HEK293 (cell line): ENCODE data around the gene TAF8.

ENCODE experiments used
- FEZF1 ChIP-seq: fragments of 450-650 bp; formaldehyde crosslinking; IDR thresholded peaks from 2 replicates; pipeline ENCODE4 v1.5.1; 2016; ENCODE audit warnings: missing biosample characterization, missing genetic modification characterization
- GLIS1 ChIP-seq: fragments of 450-650 bp; formaldehyde crosslinking; IDR thresholded peaks from 2 replicates; pipeline ENCODE4 v1.5.1; 2016; ENCODE audit warnings: missing biosample characterization, missing genetic modification characterization
- GLIS2 ChIP-seq: fragments of 450-650 bp; formaldehyde crosslinking; IDR thresholded peaks from 2 replicates; pipeline ENCODE4 v1.5.1; 2016; ENCODE audit warnings: missing biosample characterization, missing genetic modification characterization
- HOXA7 ChIP-seq: sonication (generic); formaldehyde crosslinking; IDR thresholded peaks from 2 replicates; pipeline ENCODE4 v1.8.1; 2022; ENCODE audit warnings: missing genetic modification reagents, borderline replicate concordance
- MYNN ChIP-seq: fragments of 450-650 bp; formaldehyde crosslinking; IDR thresholded peaks from 2 replicates; pipeline ENCODE4 v1.5.1; 2016; ENCODE audit warnings: missing biosample characterization, missing genetic modification characterization, borderline replicate concordance
- MZF1 ChIP-seq: fragments of 450-650 bp; formaldehyde crosslinking; IDR thresholded peaks from 2 replicates; pipeline ENCODE4 v1.5.1; 2017; ENCODE audit warnings: missing biosample characterization, missing genetic modification characterization, borderline replicate concordance
- SCRT2 ChIP-seq: fragments of 450-650 bp; formaldehyde crosslinking; IDR thresholded peaks from 2 replicates; pipeline ENCODE4 v1.5.1; 2016; ENCODE audit warnings: missing biosample characterization, missing genetic modification characterization
- YY2 ChIP-seq: fragments of 450-650 bp; formaldehyde crosslinking; IDR thresholded peaks from 2 replicates; pipeline ENCODE4 v1.5.1; 2016; ENCODE audit warnings: missing biosample characterization, missing genetic modification characterization
- ZFHX2 ChIP-seq: fragments of 450-650 bp; formaldehyde crosslinking; conservative IDR thresholded peaks from 2 replicates; pipeline ENCODE4 v1.5.1; 2016; ENCODE audit warnings: missing biosample characterization, missing genetic modification characterization
- ZNF10 ChIP-seq: fragments of 450-650 bp; formaldehyde crosslinking; IDR thresholded peaks from 2 replicates; pipeline ENCODE4 v1.5.1; 2017; ENCODE audit warnings: missing biosample characterization, missing genetic modification characterization
- ZNF184 ChIP-seq: fragments of 450-650 bp; IDR thresholded peaks from 2 replicates; pipeline ENCODE4 v1.5.1; 2018; ENCODE audit warnings: missing biosample characterization, mild to moderate bottlenecking, missing genetic modification characterization
- ZNF211 ChIP-seq: fragments of 450-650 bp; formaldehyde crosslinking; IDR thresholded peaks from 2 replicates; pipeline ENCODE4 v1.5.1; 2016; ENCODE audit warnings: low read depth, missing biosample characterization, missing genetic modification characterization
- ZNF266 ChIP-seq: fragments of 450-650 bp; formaldehyde crosslinking; IDR thresholded peaks from 2 replicates; pipeline ENCODE4 v1.5.1; 2016; ENCODE audit warnings: missing biosample characterization, missing genetic modification characterization, low read depth
- ZNF324 ChIP-seq: fragments of 450-650 bp; formaldehyde crosslinking; IDR thresholded peaks from 2 replicates; pipeline ENCODE4 v1.5.1; 2016; ENCODE audit warnings: missing biosample characterization, missing genetic modification characterization
- ZNF366 ChIP-seq: fragments of 450-650 bp; formaldehyde crosslinking; conservative IDR thresholded peaks from 2 replicates; pipeline ENCODE4 v1.5.1; 2016; ENCODE audit warnings: missing biosample characterization, missing genetic modification characterization
- ZNF394 ChIP-seq: fragments of 450-650 bp; formaldehyde crosslinking; IDR thresholded peaks from 2 replicates; pipeline ENCODE4 v1.5.1; 2016; ENCODE audit warnings: missing biosample characterization, missing genetic modification characterization, mild to moderate bottlenecking, moderate library complexity, borderline replicate concordance
- ZNF416 ChIP-seq: fragments of 450-650 bp; formaldehyde crosslinking; IDR thresholded peaks from 2 replicates; pipeline ENCODE4 v1.5.1; 2016; ENCODE audit warnings: missing biosample characterization, missing genetic modification characterization
- ZNF423 ChIP-seq: fragments of 450-650 bp; formaldehyde crosslinking; IDR thresholded peaks from 2 replicates; pipeline ENCODE4 v1.5.1; 2016; ENCODE audit warnings: missing biosample characterization, missing genetic modification characterization
- ZNF548 ChIP-seq: fragments of 450-650 bp; formaldehyde crosslinking; IDR thresholded peaks from 2 replicates; pipeline ENCODE4 v1.5.1; 2016; ENCODE audit warnings: missing biosample characterization, missing genetic modification characterization
- TF ChIP-seq, protein P1 (sequence below): fragments of 450-650 bp; formaldehyde crosslinking; IDR thresholded peaks from 2 replicates; pipeline ENCODE4 v1.5.1; 2016; ENCODE audit warnings: missing biosample characterization, missing genetic modification characterization
- TF ChIP-seq, protein P2 (sequence below): fragments of 450-650 bp; formaldehyde crosslinking; IDR thresholded peaks from 2 replicates; pipeline ENCODE4 v1.5.1; 2017; ENCODE audit warnings: missing biosample characterization, missing genetic modification characterization
- TF ChIP-seq, protein P3 (sequence below): fragments of 450-650 bp; formaldehyde crosslinking; conservative IDR thresholded peaks from 2 replicates; pipeline ENCODE4 v1.5.1; 2016; ENCODE audit warnings: low read depth, missing biosample characterization, missing genetic modification characterization
- TF ChIP-seq, protein P4 (sequence below): fragments of 450-650 bp; formaldehyde crosslinking; IDR thresholded peaks from 2 replicates; pipeline ENCODE4 v1.5.1; 2017; ENCODE audit warnings: missing biosample characterization, missing genetic modification characterization
- TF ChIP-seq, protein P5 (sequence below): fragments of 450-650 bp; formaldehyde crosslinking; IDR thresholded peaks from 2 replicates; pipeline ENCODE4 v1.5.1; 2016; ENCODE audit warnings: missing biosample characterization, missing genetic modification characterization
- TF ChIP-seq, protein P6 (sequence below): fragments of 450-650 bp; IDR thresholded peaks from 2 replicates; pipeline ENCODE4 v1.5.1; 2018; ENCODE audit warnings: missing biosample characterization, mild to moderate bottlenecking, missing genetic modification characterization

TAF8 gene

DNA sequence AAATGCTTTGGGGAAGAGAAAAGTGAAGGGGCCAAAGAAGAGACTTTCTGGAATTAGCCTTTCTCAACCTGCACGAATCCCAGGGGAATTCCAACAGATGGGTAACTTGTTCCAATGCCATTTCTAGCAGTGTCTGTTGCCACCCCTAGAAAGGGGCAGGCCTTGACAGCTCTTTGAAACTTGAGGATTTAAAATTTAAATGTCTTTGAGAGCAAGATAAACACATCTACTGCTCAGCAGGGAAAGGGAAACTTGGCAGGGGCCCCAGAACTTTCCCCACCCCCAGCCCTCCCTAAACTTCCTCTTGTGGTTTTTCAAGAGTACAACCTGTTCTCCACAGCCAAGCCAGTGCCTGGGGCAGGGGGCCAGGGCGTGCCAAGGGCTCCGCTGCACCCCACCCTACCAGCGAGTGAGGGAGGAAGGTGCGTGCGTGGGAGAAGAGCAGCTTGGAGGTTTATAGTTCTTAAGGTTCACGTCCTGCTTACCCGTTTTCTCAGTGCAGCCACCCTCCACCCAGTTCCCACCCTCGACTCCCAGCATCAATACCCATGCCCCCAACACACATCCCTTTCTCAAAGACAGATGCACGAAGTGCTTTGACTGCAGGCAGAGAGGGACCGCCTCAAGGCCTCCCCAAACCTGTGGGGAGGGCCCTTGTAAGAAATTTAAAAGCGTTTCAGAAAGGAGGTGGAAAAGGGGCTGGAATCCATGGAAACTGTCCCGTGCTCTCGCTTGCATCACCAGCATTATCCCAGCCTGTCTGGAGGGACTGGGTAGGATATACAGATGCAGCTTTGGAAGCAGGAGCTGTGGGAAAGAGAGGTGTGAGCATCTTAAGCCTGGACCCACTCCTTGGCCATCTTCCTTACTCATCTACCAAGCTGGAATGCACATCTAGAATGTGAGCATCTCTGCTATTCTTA, 4.5 kb upstream of the TAF8 start (continued):
- TF ChIP-seq ZNF324 (tag by site-specific recombination), result peak; percentile 56; the same call in 1 of the 2 replicates
- no peak for TF ChIP-seq ZNF548 (tag by site-specific recombination)
- TF ChIP-seq ZFHX2 (tag by site-specific recombination), result peak; percentile 83
- peak; percentile 72 for TF ChIP-seq FEZF1 (tag by site-specific recombination)
- 0 out of 2 replicates have a peak, but pooled peaks have one; percentile 44 for TF ChIP-seq MZF1 (tag by site-specific recombination)
- TF ChIP-seq, protein P1, sequence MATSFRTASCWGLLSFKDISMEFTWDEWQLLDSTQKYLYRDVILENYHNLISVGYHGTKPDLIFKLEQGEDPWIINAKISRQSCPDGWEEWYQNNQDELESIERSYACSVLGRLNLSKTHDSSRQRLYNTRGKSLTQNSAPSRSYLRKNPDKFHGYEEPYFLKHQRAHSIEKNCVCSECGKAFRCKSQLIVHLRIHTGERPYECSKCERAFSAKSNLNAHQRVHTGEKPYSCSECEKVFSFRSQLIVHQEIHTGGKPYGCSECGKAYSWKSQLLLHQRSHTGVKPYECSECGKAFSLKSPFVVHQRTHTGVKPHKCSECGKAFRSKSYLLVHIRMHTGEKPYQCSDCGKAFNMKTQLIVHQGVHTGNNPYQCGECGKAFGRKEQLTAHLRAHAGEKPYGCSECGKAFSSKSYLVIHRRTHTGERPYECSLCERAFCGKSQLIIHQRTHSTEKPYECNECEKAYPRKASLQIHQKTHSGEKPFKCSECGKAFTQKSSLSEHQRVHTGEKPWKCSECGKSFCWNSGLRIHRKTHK (tag by site-specific recombination), result no peak
- TF ChIP-seq SCRT2 (tag by site-specific recombination), result peak; percentile 89
- TF ChIP-seq GLIS1, result peak; percentile 68
- TF ChIP-seq, protein P2, sequence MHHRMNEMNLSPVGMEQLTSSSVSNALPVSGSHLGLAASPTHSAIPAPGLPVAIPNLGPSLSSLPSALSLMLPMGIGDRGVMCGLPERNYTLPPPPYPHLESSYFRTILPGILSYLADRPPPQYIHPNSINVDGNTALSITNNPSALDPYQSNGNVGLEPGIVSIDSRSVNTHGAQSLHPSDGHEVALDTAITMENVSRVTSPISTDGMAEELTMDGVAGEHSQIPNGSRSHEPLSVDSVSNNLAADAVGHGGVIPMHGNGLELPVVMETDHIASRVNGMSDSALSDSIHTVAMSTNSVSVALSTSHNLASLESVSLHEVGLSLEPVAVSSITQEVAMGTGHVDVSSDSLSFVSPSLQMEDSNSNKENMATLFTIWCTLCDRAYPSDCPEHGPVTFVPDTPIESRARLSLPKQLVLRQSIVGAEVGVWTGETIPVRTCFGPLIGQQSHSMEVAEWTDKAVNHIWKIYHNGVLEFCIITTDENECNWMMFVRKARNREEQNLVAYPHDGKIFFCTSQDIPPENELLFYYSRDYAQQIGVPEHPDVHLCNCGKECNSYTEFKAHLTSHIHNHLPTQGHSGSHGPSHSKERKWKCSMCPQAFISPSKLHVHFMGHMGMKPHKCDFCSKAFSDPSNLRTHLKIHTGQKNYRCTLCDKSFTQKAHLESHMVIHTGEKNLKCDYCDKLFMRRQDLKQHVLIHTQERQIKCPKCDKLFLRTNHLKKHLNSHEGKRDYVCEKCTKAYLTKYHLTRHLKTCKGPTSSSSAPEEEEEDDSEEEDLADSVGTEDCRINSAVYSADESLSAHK (tag by site-specific recombination), result peak; percentile 100
- no peak for TF ChIP-seq ZNF416
- TF ChIP-seq, protein P3, sequence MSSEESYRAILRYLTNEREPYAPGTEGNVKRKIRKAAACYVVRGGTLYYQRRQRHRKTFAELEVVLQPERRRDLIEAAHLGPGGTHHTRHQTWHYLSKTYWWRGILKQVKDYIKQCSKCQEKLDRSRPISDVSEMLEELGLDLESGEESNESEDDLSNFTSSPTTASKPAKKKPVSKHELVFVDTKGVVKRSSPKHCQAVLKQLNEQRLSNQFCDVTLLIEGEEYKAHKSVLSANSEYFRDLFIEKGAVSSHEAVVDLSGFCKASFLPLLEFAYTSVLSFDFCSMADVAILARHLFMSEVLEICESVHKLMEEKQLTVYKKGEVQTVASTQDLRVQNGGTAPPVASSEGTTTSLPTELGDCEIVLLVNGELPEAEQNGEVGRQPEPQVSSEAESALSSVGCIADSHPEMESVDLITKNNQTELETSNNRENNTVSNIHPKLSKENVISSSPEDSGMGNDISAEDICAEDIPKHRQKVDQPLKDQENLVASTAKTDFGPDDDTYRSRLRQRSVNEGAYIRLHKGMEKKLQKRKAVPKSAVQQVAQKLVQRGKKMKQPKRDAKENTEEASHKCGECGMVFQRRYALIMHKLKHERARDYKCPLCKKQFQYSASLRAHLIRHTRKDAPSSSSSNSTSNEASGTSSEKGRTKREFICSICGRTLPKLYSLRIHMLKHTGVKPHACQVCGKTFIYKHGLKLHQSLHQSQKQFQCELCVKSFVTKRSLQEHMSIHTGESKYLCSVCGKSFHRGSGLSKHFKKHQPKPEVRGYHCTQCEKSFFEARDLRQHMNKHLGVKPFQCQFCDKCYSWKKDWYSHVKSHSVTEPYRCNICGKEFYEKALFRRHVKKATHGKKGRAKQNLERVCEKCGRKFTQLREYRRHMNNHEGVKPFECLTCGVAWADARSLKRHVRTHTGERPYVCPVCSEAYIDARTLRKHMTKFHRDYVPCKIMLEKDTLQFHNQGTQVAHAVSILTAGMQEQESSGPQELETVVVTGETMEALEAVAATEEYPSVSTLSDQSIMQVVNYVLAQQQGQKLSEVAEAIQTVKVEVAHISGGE (tag by site-specific recombination), result no peak
- 0 out of 2 replicates have a peak, but pooled peaks have one; percentile 46 for TF ChIP-seq ZNF184 (tag by site-specific recombination)
- TF ChIP-seq ZNF394, result peak; percentile 44; the same call in 1 of the 2 replicates
- no peak for TF ChIP-seq YY2 (tag by site-specific recombination)
- TF ChIP-seq, protein P4, sequence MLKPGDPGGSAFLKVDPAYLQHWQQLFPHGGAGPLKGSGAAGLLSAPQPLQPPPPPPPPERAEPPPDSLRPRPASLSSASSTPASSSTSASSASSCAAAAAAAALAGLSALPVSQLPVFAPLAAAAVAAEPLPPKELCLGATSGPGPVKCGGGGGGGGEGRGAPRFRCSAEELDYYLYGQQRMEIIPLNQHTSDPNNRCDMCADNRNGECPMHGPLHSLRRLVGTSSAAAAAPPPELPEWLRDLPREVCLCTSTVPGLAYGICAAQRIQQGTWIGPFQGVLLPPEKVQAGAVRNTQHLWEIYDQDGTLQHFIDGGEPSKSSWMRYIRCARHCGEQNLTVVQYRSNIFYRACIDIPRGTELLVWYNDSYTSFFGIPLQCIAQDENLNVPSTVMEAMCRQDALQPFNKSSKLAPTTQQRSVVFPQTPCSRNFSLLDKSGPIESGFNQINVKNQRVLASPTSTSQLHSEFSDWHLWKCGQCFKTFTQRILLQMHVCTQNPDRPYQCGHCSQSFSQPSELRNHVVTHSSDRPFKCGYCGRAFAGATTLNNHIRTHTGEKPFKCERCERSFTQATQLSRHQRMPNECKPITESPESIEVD, result peak; percentile 90
- TF ChIP-seq ZNF366 (tag by site-specific recombination), result peak; percentile 69; the same call in 1 of the 2 replicates
- TF ChIP-seq GLIS2 (tag by site-specific recombination), result peak; percentile 86
- no peak for TF ChIP-seq MYNN (tag by site-specific recombination)
- no peak for TF ChIP-seq ZNF266 (tag by site-specific recombination)
- TF ChIP-seq, protein P5, sequence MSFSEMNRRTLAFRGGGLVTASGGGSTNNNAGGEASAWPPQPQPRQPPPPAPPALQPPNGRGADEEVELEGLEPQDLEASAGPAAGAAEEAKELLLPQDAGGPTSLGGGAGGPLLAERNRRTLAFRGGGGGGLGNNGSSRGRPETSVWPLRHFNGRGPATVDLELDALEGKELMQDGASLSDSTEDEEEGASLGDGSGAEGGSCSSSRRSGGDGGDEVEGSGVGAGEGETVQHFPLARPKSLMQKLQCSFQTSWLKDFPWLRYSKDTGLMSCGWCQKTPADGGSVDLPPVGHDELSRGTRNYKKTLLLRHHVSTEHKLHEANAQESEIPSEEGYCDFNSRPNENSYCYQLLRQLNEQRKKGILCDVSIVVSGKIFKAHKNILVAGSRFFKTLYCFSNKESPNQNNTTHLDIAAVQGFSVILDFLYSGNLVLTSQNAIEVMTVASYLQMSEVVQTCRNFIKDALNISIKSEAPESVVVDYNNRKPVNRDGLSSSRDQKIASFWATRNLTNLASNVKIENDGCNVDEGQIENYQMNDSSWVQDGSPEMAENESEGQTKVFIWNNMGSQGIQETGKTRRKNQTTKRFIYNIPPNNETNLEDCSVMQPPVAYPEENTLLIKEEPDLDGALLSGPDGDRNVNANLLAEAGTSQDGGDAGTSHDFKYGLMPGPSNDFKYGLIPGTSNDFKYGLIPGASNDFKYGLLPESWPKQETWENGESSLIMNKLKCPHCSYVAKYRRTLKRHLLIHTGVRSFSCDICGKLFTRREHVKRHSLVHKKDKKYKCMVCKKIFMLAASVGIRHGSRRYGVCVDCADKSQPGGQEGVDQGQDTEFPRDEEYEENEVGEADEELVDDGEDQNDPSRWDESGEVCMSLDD (tag by site-specific recombination), result no peak
- TF ChIP-seq ZNF211 (tag by site-specific recombination), result no peak
- TF ChIP-seq, protein P6, sequence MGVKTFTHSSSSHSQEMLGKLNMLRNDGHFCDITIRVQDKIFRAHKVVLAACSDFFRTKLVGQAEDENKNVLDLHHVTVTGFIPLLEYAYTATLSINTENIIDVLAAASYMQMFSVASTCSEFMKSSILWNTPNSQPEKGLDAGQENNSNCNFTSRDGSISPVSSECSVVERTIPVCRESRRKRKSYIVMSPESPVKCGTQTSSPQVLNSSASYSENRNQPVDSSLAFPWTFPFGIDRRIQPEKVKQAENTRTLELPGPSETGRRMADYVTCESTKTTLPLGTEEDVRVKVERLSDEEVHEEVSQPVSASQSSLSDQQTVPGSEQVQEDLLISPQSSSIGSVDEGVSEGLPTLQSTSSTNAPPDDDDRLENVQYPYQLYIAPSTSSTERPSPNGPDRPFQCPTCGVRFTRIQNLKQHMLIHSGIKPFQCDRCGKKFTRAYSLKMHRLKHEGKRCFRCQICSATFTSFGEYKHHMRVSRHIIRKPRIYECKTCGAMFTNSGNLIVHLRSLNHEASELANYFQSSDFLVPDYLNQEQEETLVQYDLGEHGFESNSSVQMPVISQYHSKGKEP (tag by site-specific recombination), result peak; percentile 84
- TF ChIP-seq ZNF10, result peak; percentile 98
- 0 out of 2 replicates have a peak, but pooled peaks have one; percentile 30 for TF ChIP-seq ZNF423 (tag by site-specific recombination)
- no peak for TF ChIP-seq HOXA7 (CRISPR knock-in tag)
